Spinal cord (tissue), 10 donors: ENCODE measurements around the gene DMD. TPM values are rescaled to one million over a fixed set of nuclear protein-coding genes. Genes with fewer than 3 reads are reported as not detected.

Source experiments
- DNase-seq, 6 donors: peaks; one replicate each; pipeline versions ENCODE4 v3.0.0 to v3.0.0-alpha.2; 2013 to 2015; ENCODE audit warnings: low spot score in 6 of 6, low read depth in 4 of 6
- H3K27ac ChIP-seq: one replicate; pipeline ENCODE4 v1.5.1; 2013; ENCODE audit warnings: low read depth, low read length, control low read depth
- H3K27me3 ChIP-seq: one replicate; pipeline ENCODE4 v1.6.1; 2013; ENCODE audit warnings: low read length; ENCODE audit not compliant: control insufficient read depth, insufficient read depth
- H3K36me3 ChIP-seq: one replicate; pipeline ENCODE4 v1.6.1; 2013; ENCODE audit warnings: low read length; ENCODE audit not compliant: control insufficient read depth, insufficient read depth
- H3K4me1 ChIP-seq: one replicate; pipeline ENCODE4 v1.6.1; 2013; ENCODE audit warnings: low read length; ENCODE audit not compliant: control insufficient read depth, insufficient read depth
- H3K4me3 ChIP-seq: one replicate; pipeline ENCODE4 v1.5.1; 2013; ENCODE audit warnings: low read depth, low read length, control low read depth
- H3K9me3 ChIP-seq: one replicate; pipeline ENCODE4 v1.6.1; 2013; ENCODE audit warnings: low read length; ENCODE audit not compliant: control insufficient read depth, insufficient read depth
- WGBS: methylation state at CpG from one replicate; pipeline ENCODE4 v1.1.5; 2013; ENCODE audit warnings: missing lambda C conversion rate; ENCODE audit not compliant: insufficient coverage; 5-methylcytosine and 5-hydroxymethylcytosine counted together
- polyA plus RNA-seq, 2 donors: library from polyadenylated mRNA; unstranded; fragments of 120-200 nt; gene quantifications; one replicate each; pipeline ENCODE4 v1.2.1, GENCODE V29; 2013; ENCODE audit not compliant: insufficient read length in 2 of 2
- total RNA-seq, 2 donors: library from RNA; depleted of rRNA in 1 of 2; stranded (reverse); fragments of 120-200 nt in 1 of 2; fragments of >200 nt in 1 of 2; gene quantifications; one replicate each; pipeline versions ENCODE4 v1.2.3 to v1.2.4, GENCODE V29; 2013 to 2014
- donor health status: healthy.

The DMD gene
- total and polyA plus RNA-seq, 4 donors = 28.4 to 112 (median 41.9) TPM

DNA sequence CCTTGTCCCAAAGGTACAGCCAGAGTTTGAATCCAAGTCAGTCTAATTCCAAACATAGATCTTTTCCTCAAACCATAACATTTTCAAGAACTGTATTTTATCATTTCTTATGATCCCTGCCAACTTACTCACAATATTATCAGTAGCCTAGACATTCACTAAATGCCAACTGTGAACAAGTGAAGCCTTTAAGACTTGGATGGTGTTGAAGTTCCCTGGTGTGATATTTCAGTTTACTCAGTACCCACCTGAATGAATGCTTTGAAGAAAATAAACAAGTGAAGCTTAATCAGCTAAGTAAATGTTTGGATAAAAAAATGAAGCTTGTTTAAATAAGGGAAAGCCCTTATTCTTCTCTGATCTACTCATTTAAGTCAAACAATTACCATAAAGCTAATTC lies 1028.3 kb downstream of the DMD start:
- no peak for DNase-seq
- H3K9me3 ChIP-seq = no peaks in the 10 kb centered on the region
- H3K27ac ChIP-seq = no peak overlapping the region
- H3K27me3 ChIP-seq = no peaks in the 10 kb centered on the region
- no peaks in the 10 kb centered on the region for H3K36me3 ChIP-seq
- no peak overlapping the region for H3K4me3 ChIP-seq
- no peaks in the 10 kb centered on the region for H3K4me1 ChIP-seq

DNA sequence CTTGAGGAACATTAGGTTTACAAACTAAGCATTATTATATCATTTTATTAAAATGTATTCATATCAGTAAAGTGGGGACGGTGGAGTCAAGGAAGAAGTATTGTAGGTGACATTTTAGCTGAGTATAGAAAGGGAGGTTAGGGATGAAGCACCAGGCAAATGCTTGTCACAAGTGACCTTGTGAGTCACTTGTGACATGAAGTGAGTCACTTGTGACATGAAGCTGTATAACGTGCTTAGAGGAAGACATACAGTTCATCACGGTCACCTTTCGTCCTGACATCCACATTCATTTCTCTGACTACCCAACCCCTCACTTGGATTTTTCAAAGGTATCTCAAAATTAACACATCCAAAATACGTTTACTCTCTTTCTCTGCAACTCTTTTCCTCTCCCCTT lies 1034.8 kb downstream of the DMD start:
- Histone ChIP-seq H3K4me3 (no peak overlapping the region), H3K9me3 (no peaks in the 10 kb centered on the region), H3K27me3 (no peaks in the 10 kb centered on the region), H3K36me3 (no peaks in the 10 kb centered on the region), H3K27ac (no peak overlapping the region), H3K4me1 (no peaks in the 10 kb centered on the region)
- 79% methylated on average over 4 of the region's 5 CpGs for WGBS
- DNase-seq = no peak

DNA sequence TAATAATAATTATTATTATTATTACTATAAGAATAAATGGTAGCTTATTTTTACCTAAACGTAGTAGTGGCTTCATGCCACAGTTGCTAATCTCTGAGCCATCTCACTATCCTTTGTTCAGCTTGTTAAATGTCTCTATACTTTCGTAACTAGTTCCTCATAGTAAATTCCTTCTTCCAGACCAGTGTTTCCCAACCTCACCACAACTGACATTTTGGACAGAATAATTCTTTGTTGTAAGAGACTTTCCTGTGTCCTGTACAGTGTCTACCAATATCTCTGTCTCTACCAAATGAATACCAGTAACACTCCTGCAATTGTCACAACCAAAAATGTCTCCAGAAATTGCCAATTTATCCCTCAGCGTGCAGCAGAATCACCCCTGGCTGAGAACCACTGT lies 1040.9 kb downstream of the DMD start:
- Histone ChIP-seq H3K4me1 (no peaks in the 10 kb centered on the region), H3K27me3 (no peaks in the 10 kb centered on the region), H3K36me3 (no peaks in the 10 kb centered on the region), H3K27ac (no peak overlapping the region), H3K9me3 (no peaks in the 10 kb centered on the region), H3K4me3 (no peak overlapping the region)
- no CpG with 5 or more reads among the region's 3 CpGs for WGBS
- no peak for DNase-seq

DNA sequence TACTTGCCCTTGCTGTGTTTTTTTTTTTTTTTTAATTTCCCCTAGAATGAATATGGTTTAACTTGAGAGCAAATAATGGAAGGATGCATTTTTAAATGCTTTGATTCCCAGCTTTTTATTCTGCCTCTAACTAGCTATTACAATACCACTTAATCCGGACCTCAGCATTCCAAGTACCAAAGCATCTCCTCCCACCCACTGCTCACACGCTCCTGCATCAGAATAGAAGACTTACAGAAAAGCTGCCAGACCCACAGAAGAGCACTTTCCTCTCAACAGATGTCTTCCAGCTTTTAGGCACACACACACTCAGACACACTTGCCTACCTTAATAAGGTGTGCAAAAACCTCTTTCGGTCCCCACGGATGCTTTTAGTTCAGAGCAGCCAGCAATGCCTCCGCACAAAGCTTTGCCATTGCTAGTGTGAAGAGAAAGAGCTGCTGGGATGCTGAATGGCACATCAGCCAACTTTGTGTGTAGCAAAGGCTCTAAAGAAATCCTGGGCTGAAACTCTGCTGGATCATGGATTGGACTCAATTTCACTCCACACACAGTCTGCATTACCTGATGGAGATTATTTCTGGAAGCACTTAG lies 1056.2 kb downstream of the DMD start:
- Histone ChIP-seq H3K27ac (peak overlapping the region; percentile 70), H3K4me3 (peak overlapping the region; percentile 60), H3K9me3 (no peaks in the 10 kb centered on the region), H3K27me3 (peaks cover 3% of the 10 kb centered on the region), H3K36me3 (no peaks in the 10 kb centered on the region), H3K4me1 (no peaks in the 10 kb centered on the region)
- WGBS = 21% methylated on average over 5 of the region's 5 CpGs
- peak; percentile 40 to 90 (median 64) for DNase-seq

DNA sequence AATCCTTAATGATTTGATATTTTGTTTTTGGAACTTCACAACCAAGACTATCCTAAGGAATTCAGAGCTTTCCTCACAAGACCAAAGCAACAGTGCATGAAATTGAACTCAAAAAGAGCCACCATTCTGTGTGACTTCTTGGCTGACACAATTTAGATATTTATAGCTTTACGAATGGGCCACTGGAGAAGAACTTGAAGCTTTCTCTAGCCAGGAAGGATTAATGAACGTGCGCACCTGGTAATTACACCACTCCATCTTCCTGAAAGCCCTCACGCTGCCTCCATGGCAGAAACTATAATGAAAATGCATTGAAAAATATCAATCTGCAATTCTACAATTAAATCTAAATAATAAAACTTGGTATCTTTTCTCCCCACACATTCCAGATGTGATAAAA lies 1057.8 kb downstream of the DMD start:
- Histone ChIP-seq H3K4me3 (peak overlapping the region; percentile 60), H3K9me3 (no peaks in the 10 kb centered on the region), H3K27me3 (peaks cover 3% of the 10 kb centered on the region), H3K36me3 (no peaks in the 10 kb centered on the region), H3K4me1 (no peaks in the 10 kb centered on the region), H3K27ac (no peak overlapping the region)
- no CpG with 5 or more reads among the region's 4 CpGs for WGBS
- DNase-seq = peak in 2 of 6 donors; percentile 22 to 80

DNA sequence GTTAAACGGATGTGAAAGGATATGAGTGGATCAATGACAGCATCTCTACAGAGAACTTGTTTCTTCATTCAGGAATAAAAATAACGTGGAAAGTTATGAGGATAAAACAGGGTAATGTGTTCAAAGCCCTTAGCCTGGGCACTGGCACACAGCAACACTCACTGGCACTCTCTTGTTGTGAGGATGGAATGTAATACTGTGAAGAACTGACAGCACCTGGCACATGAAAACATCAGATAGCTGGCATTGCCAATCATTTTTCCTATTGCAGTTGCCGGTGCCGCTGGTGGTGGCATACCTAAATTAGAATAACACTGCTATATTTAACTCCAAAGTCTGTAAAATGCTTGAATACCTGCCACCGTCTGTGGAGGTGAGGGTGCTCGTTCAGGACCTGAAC lies 1061.2 kb downstream of the DMD start:
- Histone ChIP-seq H3K4me1 (no peaks in the 10 kb centered on the region), H3K27me3 (peaks cover 3% of the 10 kb centered on the region), H3K27ac (no peak overlapping the region), H3K4me3 (no peak overlapping the region), H3K9me3 (no peaks in the 10 kb centered on the region), H3K36me3 (no peaks in the 10 kb centered on the region)
- 27% methylated on average over 1 of the region's 6 CpGs for WGBS
- no peak for DNase-seq

DNA sequence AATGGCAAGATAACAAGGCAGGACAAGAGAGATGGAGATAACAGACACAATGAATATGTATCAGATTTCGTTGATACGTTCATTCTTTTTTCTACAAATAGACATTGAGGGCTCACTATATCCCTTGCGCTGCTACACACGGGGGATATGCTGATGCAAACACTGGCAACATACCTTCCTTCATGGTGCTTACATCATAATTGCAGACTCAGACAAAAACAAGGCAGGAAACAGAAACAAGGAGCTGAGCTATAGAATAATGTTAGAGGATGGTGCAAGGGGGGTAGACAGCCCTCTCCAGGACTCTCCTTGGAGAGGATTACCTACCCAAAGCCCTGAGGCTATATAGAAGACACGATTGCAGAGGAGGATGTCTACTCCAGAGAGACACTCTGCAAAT lies 1069.5 kb downstream of the DMD start:
- WGBS = 100% methylated on average over 2 of the region's 5 CpGs
- H3K9me3 ChIP-seq = no peaks in the 10 kb centered on the region
- H3K36me3 ChIP-seq = no peaks in the 10 kb centered on the region
- no peak overlapping the region for H3K27ac ChIP-seq
- no peaks in the 10 kb centered on the region for H3K4me1 ChIP-seq
- no peaks in the 10 kb centered on the region for H3K27me3 ChIP-seq
- no peak for DNase-seq
- H3K4me3 ChIP-seq = no peak overlapping the region

DNA sequence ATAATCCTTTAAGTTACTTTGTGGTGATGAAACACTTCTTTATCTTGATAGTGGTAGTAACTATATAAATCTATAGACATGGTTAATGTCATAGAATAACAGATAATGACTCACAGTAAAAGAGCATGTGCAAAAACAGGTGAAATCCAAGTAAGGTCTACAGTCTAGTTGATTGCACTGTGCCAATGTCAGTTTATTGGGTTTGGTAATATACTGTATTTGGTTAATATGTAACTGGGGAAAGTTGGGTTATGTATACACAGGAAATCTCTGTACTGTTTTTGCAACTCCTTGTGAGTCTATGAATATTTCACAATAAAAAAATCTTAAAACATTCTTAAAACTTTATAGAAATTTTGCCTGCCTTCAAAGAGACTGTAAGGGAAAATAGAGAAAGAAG lies 1071.9 kb downstream of the DMD start:
- DNase-seq = no peak
- H3K27ac ChIP-seq = no peak overlapping the region

DNA sequence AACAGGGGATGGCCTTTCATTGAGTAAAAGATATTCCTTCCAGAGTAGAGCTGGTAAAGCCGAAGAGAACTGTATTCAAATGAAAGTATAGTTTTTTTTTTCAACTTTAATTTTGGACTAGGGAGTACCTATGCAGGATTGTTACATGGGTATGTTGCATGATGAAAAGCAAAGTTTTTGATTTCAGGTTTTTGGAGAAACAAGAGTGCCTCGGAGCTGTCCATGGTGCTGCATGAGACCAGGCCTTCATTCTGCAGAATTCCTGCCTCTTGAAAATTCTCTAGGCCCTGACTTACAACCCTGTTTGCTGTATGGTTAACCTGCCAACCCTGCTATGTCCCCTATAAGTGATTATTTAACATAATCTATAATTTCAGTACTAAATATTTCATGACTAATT lies 1073.8 kb downstream of the DMD start:
- Histone ChIP-seq H3K36me3 (no peaks in the 10 kb centered on the region), H3K27ac (no peak overlapping the region), H3K4me3 (no peak overlapping the region), H3K9me3 (no peaks in the 10 kb centered on the region), H3K4me1 (no peaks in the 10 kb centered on the region), H3K27me3 (no peaks in the 10 kb centered on the region)
- peak in 1 of 6 donors; percentile 20 for DNase-seq
- WGBS = 50% methylated on average over 2 of the region's 2 CpGs

More for the DNA sequence above, 1071.9 kb downstream of the DMD start:
- H3K4me3 ChIP-seq = no peak overlapping the region
- no peaks in the 10 kb centered on the region for H3K27me3 ChIP-seq
- H3K4me1 ChIP-seq = no peaks in the 10 kb centered on the region
- H3K9me3 ChIP-seq = no peaks in the 10 kb centered on the region
- no peaks in the 10 kb centered on the region for H3K36me3 ChIP-seq

DNA sequence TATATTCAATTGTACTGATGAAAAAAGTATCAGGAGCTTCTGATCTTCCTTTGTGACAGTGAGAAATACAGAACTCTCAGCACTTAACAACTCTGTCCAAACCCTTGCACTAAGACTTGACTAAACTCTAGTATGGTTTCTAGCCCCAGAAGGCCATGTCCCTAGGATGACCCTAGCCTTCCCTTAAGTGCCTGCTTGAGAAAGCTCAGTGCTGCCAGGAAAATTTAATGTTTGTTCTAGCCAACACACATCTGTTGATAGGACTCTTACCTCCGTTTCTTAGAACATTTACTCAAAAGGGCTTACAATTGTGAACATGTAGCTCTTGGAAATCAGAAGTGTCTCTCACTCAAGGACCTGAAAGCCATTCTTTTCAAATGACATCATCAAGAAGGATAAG lies 1084.4 kb downstream of the DMD start:
- no peaks in the 10 kb centered on the region for H3K27me3 ChIP-seq
- no peaks in the 10 kb centered on the region for H3K36me3 ChIP-seq
- WGBS = no CpG with 5 or more reads among the region's 1 CpG
- H3K4me1 ChIP-seq = no peaks in the 10 kb centered on the region
- no peak for DNase-seq
- no peak overlapping the region for H3K27ac ChIP-seq
- H3K9me3 ChIP-seq = no peaks in the 10 kb centered on the region
- no peak overlapping the region for H3K4me3 ChIP-seq
